ENCODE results near the gene IRF9.

IRF9 gene

GRCh38 chr14:24178399-24179178 lies 17.5 kb downstream of the IRF9 start:
- DNase-seq (ENCODE audit: insufficient read length, low spot score), result no peak
- FAIRE-seq, result no peak
- TF ChIP-seq CTCF (IDR thresholded peaks at IDR 0.05; ENCODE audit: insufficient read depth, missing control alignments), result no peak

- no peak for TF ChIP-seq CTCF (IDR thresholded peaks at IDR 0.05; ENCODE audit: insufficient read depth, missing control alignments)
- no peak for FAIRE-seq
- DNase-seq (ENCODE audit: insufficient read length, low spot score), result no peak
These were observed 18.4 kb downstream of the IRF9 start for GRCh38 chr14:24179294-24179960.

- DNase-seq (ENCODE audit: insufficient read length, low spot score) (no peak), FAIRE-seq (no peak)
- no peak for TF ChIP-seq CTCF (IDR thresholded peaks at IDR 0.05; ENCODE audit: insufficient read depth, missing control alignments)
These were observed 19.1 kb downstream of the IRF9 start for GRCh38 chr14:24179961-24180796.

GRCh38 chr14:24181371-24182077 lies 20.5 kb downstream of the IRF9 start:
- no peak for TF ChIP-seq CTCF (IDR thresholded peaks at IDR 0.05; ENCODE audit: insufficient read depth, missing control alignments)

GRCh38 chr14:24182110-24182882 lies 21.2 kb downstream of the IRF9 start:
- no peak for TF ChIP-seq CTCF (IDR thresholded peaks at IDR 0.05; ENCODE audit: insufficient read depth, missing control alignments)
- FAIRE-seq (no peak), DNase-seq (ENCODE audit: insufficient read length, low spot score) (no peak)

More at GRCh38 chr14:24181371-24182077, 20.5 kb downstream of the IRF9 start:
- no peak for FAIRE-seq
- no peak for DNase-seq (ENCODE audit: insufficient read length, low spot score)

- DNase-seq (ENCODE audit: insufficient read length, low spot score) (no peak), FAIRE-seq (no peak)
- no peak for TF ChIP-seq CTCF (IDR thresholded peaks at IDR 0.05; ENCODE audit: insufficient read depth, missing control alignments)
These were observed 22.0 kb downstream of the IRF9 start for GRCh38 chr14:24183014-24183481.
